RCC 7860 (cell line): ENCODE data around the gene SDR39U1.

ENCODE experiments used
- DNase-seq: peaks from one replicate; pipeline ENCODE4 v3.0.0-alpha.2; 2015; ENCODE audit warnings: low spot score
- FAIRE-seq: peaks from 2 replicates; lab custom pipeline; 2012; peaks lifted over from hg19 to GRCh38; lab: Jason Lieb, UNC

The SDR39U1 gene

GRCh38 chr14:24430143-24430681, 12.4 kb downstream of the SDR39U1 start:
- FAIRE-seq, result no peak
- DNase-seq, result no peak

GRCh38 chr14:24429395-24430142, 13.0 kb downstream of the SDR39U1 start, which contains the start of the genes CBLN3 and KHNYN:
CBLN3 (minus strand) TSS chr14:24429668; CDS start chr14:24429054, 614 bp downstream.
KHNYN (plus strand) TSS chr14:24429954; CDS start chr14:24430731, 777 bp downstream.
- FAIRE-seq (no peak), DNase-seq (peak; percentile 62)

- DNase-seq (no peak), FAIRE-seq (no peak)
These were observed 13.8 kb downstream of the SDR39U1 start for GRCh38 chr14:24428628-24429394.

- FAIRE-seq (no peak), DNase-seq (no peak)
These were observed 14.8 kb downstream of the SDR39U1 start for GRCh38 chr14:24427537-24428508.

- no peak for FAIRE-seq
- DNase-seq, result no peak
These were observed 15.6 kb downstream of the SDR39U1 start for GRCh38 chr14:24426912-24427536.

GRCh38 chr14:24426150-24426911, 16.2 kb downstream of the SDR39U1 start:
- FAIRE-seq (no peak), DNase-seq (no peak)

- FAIRE-seq, result no peak
- no peak for DNase-seq
These were observed 16.9 kb downstream of the SDR39U1 start for GRCh38 chr14:24425704-24426103.

- FAIRE-seq, result no peak
- DNase-seq, result no peak
These were observed 19.6 kb downstream of the SDR39U1 start for GRCh38 chr14:24422694-24423601.

GRCh38 chr14:24422261-24422660, 20.3 kb downstream of the SDR39U1 start:
- no peak for FAIRE-seq
- no peak for DNase-seq

- FAIRE-seq, result no peak
- no peak for DNase-seq
These were observed 24.1 kb downstream of the SDR39U1 start for GRCh38 chr14:24418492-24418873.

- DNase-seq (no peak), FAIRE-seq (no peak)
These were observed 24.6 kb downstream of the SDR39U1 start for GRCh38 chr14:24417832-24418491.

GRCh38 chr14:24416932-24417619, 25.5 kb downstream of the SDR39U1 start:
- no peak for FAIRE-seq
- DNase-seq, result no peak

- DNase-seq (no peak), FAIRE-seq (no peak)
These were observed 26.2 kb downstream of the SDR39U1 start for GRCh38 chr14:24416254-24416931.

- DNase-seq (no peak), FAIRE-seq (no peak)
These were observed 26.9 kb downstream of the SDR39U1 start for GRCh38 chr14:24415421-24416253.

GRCh38 chr14:24414732-24415420, 27.7 kb downstream of the SDR39U1 start:
- no peak for FAIRE-seq

More at GRCh38 chr14:24414732-24415420, 27.7 kb downstream of the SDR39U1 start:
- DNase-seq, result no peak
